GM19372 (cell line): ENCODE measurements around the gene NUP88.
"Not testable (repeated sequence)": the region's sequence is repeated elsewhere in the genome, so short reads cannot be mapped to it uniquely, and the experiment has no call there.

Source experiments
- ATAC-seq: cut with Tn5 transposase; IDR thresholded peaks from one replicate; pipeline ENCODE4 v1.9.1; 2021; ENCODE audit warnings: mild to moderate bottlenecking, low read depth, moderate library complexity; ENCODE audit not compliant: unreplicated experiment

NUP88 gene

DNA sequence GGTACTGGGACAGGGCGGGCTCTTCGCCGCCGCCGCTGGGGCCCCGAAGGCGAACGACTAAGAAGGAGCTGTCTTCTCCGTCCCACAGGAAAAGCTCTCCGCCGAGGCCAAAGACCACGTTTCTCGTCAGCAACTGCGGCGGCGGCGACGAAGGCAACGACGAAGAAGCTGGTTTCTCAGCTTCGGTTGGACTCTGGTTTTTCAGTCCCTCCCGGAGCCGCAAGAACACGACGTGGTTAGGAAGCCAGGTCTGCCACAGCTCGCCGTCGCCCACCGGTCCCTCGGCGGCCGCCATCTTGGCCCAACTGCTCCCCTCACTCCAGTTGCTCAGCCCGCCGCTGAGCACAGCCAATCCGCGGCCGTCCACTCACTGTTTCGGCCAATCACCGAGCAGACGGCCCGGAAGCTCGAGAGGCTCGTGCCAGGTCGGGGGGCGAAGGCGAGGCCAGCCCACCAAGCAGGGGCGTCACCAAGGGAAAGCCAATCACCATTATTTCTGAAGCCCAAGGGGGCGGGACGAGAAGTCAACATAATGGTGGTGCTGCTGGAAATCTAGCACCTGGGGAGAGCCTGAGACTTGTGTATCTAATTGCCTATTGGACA lies at the start of gene NUP88:
Gene NUP88 (minus strand): TSS at position 307 of the 603 bp plus-strand sequence. CDS start 12 bp downstream, at position 295.
- peak; percentile 87 for ATAC-seq

DNA sequence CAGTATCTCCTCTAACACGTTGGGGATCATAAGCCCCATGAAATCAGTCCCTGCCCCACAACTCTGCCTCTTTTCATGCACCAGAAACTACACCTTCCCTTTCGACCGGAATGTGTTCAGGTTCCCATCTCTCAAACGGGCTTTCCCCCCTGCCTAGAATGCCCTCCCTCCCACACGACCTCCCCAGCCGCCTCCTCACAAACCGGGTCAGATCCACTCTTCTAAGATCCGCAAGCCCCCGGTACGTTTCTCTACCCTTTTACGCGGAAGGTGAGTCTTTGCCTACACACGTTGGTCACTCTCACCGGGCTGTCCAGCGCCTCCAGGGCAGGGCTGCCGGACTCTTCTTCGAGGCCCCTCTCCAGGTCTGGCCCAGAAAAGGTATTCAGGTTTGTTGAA lies 48.6 kb upstream of the NUP88 start:
- no peak for ATAC-seq

DNA sequence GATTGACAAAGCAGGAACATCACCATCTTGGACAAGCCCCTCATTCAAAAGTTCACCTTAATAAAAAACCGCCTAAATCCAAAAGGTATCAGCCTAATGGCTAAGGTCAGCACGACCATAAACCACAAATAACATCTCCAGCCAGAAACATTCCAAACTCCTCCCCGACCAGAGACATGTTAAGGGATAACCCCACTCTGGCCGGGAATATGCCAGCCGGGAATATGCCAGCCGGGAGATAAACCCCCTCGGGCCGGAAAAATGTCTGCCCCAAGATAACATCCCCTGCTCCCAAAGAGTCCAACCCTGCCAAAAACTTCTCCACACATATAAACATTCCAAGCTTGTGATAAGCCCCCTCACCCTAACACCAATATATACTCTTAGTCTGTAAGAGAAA lies 48.0 kb upstream of the NUP88 start:
- no peak for ATAC-seq

DNA sequence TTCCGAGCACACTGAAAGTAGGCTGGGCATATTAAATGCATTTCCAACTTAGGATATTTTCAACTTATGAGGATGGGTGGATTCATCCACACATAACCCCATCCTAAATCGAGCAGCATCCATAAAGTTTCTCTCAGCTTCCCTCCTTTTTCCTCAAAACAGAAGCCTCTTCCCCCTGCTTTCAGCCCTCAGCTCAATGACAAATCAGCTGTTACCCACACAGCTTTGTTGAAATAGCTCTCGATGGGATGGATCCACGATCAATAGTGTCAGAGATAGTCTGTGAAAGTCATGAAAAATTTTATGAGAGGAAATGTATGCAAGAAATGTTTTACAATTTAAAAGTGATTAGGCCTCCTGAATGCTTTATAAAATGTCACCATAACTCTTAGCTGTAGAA lies 46.8 kb upstream of the NUP88 start:
- ATAC-seq, result no peak

DNA sequence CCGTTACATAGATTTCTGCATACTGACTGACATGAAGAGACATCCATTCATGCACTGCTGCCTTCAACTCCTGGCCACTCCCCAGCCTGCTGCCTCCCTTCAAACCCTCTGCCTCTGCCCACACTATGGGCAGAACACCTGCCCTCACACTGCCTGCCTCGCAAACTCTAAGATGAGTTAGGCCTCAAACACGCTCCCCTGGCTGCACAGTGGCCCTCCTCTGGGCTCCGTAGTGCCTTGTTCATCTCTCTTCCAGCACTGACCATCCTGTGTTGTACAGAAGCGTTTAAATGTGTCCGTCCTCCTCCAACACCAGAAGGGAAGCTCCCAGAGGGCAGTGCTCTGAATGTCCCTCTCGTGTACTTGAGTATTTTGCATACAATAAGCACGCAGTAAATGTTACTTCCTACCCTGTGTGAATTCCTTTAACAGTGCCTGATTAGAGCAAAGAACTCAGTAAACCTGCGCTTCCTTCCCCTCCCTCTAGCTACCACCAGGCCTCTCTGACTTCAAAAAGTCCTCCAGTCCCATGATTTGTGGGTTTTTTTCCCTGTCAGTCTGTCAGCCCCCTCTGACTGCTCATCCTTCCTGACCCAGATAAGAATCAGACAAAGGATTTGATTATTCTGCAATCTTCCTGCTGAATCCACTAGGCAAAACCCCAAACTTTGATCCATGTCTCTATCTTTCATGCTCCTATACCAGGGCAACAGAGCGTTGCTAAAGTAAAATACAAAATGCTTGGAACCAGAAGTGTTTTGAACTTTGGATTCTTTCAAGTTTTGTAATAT lies 45.5 kb upstream of the NUP88 start:
- no peak for ATAC-seq

GRCh38 chr17:5446786-5447185 lies 27.3 kb upstream of the NUP88 start:
- ATAC-seq, result no peak

DNA sequence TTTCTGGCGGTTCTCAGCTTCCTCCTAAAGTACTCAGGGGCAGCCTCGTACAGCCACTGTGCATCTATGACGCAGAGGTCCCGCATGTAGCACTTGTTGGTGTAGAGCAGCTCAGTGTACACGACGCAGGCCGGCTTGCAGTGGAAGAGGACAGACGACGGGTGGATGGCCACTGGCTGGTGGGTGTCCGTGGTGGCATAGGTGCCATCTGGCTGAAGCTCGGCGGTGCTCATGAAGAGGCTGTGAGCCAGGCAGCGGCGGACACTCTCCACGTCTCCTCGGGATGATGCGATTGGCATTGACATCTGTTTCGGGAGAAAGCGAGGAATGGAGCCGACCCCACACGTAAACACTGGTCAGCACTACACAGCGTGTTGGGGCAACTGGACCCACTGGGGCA lies 24.7 kb upstream of the NUP88 start:
- no peak for ATAC-seq

DNA sequence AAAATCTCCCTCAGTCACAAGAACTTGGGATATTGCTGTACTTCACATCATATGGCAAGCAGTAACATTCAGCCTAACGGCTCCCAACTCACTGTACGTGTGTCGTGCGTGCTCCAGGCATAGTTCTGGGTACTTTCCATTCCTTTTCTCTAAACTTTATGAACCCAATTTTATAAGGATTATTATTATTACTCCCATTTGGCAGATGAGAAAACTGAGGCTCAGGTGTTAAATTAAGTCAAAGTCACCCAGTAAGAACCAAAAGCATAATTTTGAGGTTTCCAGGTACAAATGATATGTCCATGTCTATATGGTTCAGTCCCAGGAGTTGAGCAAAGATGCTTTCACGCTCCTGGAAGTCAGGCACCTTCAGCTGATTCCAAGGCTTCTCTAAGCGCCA lies 24.3 kb upstream of the NUP88 start:
- ATAC-seq, result no peak

DNA sequence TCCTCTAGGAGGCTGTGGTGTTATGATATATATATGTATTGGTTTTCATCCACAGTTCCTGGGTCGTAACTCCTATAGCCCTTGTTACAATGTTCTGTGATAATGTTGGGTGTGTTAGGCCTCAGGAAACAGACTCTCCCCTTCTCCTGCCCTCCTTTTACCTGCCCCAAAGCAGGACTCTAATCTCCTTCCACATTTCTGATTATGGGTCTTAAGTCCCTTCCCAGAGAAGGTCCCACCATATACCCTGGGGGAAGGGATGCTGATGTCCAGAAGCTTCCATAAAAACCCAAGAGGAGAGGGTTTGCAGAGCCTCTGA lies 19.9 kb upstream of the NUP88 start:
- no peak for ATAC-seq

- ATAC-seq, result peak; percentile 81
Measured at GRCh38 chr17:5438716-5439445, 19.4 kb upstream of the NUP88 start, which contains the start of gene C1QBP. C1QBP (minus strand) TSS chr17:5439155; CDS start chr17:5439073, 82 bp downstream.

GRCh38 chr17:5437721-5438317 lies 18.4 kb upstream of the NUP88 start:
- ATAC-seq, result no peak

GRCh38 chr17:5435781-5436315 lies 16.4 kb upstream of the NUP88 start:
- ATAC-seq, result not testable (repeated sequence)

DNA sequence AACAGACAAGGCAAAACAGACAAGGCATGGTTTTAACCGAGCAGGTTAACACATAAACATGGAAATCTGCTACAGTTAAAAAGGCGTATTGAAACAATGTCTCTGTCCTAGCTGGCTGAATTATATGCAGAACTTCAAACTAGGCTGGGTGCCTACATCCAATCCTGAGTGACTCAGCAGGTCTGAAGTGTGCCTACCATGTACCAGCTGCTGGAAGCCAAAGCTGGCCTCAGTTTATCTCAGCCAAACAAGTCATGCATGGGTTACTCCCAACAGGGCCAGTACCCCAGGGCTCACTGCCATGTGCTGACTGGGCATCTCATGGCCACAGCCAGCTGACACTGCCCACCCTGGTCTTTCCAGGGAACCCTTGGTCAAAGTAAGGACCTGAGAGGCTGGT lies 15.5 kb upstream of the NUP88 start:
- no peak for ATAC-seq

- no peak for ATAC-seq
Measured at GRCh38 chr17:5431949-5432556, 12.6 kb upstream of the NUP88 start.

DNA sequence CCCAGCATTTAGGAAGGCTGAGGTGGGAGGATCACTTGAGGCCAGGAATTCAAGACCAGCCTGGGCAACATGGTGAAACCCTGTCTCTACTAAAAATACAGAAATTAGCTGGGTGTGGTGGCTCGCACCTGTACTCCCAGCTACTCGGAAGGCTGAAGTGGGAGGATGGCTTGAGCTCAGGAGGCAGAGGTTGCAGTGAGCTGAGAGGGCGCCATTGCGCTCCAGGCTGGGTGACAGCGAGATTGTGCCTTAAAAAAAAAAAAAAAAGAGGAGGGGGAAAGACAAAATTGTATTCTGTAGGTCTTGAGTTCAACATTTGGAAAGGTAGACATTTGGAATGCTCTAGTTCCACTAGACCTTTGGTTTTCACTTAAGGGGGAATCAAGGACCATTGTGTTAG lies 11.8 kb upstream of the NUP88 start:
- not testable (repeated sequence) for ATAC-seq

- ATAC-seq, result no peak
Measured at GRCh38 chr17:5430413-5430999, 11.0 kb upstream of the NUP88 start.

- ATAC-seq, result no peak
Measured at GRCh38 chr17:5429191-5429887, 9.9 kb upstream of the NUP88 start.

- no peak for ATAC-seq
Measured at GRCh38 chr17:5425826-5426225, 6.4 kb upstream of the NUP88 start.

DNA sequence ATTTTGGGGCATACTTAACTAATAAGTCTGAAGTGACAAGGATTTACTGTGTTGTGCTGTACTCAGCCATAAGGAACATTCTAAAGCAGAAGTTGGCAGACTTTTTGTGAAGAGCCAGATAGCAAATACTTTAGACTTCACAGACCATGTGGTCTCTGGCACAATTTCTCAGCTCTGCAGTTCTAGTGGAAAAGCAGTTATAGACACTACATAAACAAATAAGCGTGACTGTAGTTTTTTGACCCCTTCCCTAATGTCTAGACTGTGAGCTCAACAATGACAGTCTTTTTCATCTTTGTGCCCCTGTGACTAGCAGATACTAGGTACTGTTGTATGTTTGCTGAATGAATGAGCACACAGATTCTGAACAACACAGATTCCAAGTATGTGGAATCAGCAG lies 5.4 kb upstream of the NUP88 start:
- ATAC-seq, result no peak

DNA sequence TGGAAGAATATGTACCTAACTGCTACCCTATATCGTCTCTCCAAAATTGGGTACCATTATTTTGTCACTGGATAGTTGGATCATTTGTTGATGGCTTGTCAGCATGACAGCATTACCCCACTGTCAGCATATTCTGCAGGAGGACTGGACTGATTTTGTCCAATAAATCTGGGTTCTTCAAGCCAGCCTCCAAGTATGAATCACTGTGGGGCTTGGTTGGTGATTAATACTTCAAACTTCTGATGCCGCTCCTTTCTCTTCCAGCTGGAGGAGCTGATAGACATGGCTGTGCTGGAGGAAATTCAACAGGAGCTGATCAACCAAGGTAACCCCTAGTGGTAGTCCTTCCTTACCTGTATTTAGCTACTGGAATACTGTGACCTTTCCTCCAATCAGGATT lies 3.0 kb upstream of the NUP88 start:
- ATAC-seq, result no peak
